ENCODE results near the gene ZNF496.
A peak's percentile ranks its signal among the peaks of the same experiment; 100 is the strongest.

ZNF496 gene

DNA sequence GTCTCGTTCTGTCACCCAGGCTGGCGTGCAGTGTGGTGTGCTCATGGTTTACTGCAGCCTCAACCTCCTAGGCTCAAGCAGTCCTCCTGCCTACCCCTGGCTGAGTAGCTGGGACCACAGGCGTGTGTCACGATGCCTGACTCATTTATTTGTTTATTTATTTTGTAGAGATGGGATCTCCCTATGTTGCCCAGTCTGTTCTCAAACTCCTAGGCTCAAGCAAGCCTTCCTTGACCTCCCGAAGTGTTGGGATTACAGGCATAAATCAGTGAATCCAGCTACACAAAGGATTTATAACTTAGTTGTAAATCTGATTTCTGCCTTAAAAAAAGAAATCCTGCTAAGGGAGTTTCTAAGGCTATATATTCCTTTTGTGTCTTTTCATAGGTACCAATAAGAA is 30.5 kb upstream of the ZNF496 start:
- no peak overlapping the region for H3K4me3 ChIP-seq (ENCODE audit: low read length)
- no peak for DNase-seq (ENCODE audit: low read depth)
- TF ChIP-seq, protein P1, sequence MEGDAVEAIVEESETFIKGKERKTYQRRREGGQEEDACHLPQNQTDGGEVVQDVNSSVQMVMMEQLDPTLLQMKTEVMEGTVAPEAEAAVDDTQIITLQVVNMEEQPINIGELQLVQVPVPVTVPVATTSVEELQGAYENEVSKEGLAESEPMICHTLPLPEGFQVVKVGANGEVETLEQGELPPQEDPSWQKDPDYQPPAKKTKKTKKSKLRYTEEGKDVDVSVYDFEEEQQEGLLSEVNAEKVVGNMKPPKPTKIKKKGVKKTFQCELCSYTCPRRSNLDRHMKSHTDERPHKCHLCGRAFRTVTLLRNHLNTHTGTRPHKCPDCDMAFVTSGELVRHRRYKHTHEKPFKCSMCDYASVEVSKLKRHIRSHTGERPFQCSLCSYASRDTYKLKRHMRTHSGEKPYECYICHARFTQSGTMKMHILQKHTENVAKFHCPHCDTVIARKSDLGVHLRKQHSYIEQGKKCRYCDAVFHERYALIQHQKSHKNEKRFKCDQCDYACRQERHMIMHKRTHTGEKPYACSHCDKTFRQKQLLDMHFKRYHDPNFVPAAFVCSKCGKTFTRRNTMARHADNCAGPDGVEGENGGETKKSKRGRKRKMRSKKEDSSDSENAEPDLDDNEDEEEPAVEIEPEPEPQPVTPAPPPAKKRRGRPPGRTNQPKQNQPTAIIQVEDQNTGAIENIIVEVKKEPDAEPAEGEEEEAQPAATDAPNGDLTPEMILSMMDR (conservative IDR thresholded peaks at IDR 0.05; ENCODE audit: low read length), result no peak

DNA sequence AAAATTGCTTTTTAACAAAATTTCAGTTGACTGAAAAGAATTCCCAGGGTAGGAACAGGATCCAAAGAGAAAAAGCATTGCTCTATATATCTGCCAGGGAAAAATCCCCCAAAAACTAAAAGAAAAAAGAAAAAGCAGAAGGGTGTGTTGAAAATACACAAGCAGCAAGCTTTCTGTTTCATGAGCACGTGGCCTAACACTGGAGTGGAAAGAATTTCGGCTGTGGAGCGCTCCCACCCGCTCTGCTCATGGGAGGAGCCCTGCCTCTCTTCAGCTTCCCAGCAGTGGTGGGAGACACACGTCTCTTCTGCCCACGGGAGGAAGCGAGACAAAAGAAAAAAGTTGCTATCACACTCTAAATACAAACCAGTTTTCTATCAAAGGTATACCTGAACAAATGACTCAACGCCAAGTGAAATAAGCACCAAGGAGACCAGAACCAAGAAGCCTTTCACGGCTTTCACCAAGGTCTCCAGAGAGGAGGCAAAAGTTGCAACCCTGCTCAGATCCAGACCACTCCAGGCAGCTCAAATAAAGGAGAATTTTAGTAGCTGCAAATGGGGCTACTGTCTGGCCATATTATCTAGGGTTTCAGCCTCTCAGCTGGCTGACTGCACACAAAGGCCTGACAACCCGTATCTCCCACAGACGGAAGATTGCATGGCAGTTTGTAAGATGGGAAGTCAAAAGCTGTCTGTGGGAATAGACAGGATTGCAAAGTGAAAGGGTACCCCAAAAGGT is 29.5 kb upstream of the ZNF496 start:
- TF ChIP-seq, protein P1 (conservative IDR thresholded peaks at IDR 0.05; ENCODE audit: low read length), result no peak
- DNase-seq (ENCODE audit: low read depth), result peak; percentile 47
- no peak overlapping the region; the same call in 1 of the 2 replicates for H3K4me3 ChIP-seq (ENCODE audit: low read length)

DNA sequence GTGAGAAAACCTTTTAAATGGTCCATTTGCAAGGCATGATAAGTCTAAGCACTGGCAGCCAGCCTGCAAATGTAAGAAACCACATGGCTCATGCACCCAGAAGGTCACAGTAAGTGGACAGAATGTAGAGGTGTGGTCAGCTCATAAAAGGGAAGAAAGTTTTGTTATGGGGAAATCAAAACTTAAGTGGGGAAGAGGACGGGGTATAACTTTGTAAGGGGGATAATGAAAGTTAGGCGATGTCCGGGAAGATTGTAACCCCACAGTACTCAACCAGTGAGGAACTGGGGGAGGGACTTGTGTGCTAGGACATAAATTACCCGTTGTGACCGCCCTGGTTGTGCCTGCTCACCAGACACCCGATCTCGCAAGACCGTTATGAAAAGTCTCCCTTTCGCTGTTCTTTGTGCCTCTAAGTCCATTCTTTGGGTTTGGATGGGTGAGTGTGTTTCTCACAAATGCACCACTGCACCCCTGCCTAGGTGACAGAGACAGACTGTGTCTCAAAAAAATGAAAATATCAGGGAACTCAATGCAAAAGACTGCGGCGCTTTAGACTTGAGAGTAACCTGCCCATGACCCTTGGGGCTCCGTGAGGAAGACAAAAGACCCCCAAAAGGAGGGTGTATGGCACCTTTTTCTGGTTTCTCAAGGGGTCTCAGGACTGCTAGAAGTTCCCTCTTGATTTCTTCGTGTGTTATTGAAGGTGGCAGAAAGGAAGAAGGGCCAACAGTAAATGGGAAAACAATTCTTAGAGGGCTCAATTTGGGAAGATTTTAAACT is 28.6 kb upstream of the ZNF496 start:
- peak overlapping the region; percentile 1 for H3K4me3 ChIP-seq (ENCODE audit: low read length)
- DNase-seq (ENCODE audit: low read depth), result peak; percentile 43
- TF ChIP-seq, protein P1 (conservative IDR thresholded peaks at IDR 0.05; ENCODE audit: low read length), result no peak

DNA sequence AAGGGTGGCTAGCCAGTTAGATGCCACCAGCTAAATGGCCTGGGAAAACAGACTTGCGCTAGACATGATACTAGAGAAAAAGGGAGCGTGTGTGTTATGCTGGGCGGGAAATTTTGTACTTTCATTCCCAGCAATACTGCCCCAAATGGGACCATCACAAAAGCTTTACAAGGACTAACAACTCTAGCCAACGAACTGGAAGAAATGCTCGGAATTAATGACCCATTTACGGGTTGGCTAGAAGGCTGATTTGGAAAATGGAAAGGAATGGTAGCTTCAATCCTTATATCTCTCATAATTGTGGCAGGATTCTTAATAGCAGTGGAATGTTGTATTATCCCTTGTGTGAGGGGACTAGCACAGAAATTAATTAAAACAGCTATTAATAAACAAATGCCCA is 27.9 kb upstream of the ZNF496 start:
- DNase-seq (ENCODE audit: low read depth), result no peak
- no peak overlapping the region for H3K4me3 ChIP-seq (ENCODE audit: low read length)
- TF ChIP-seq, protein P1 (conservative IDR thresholded peaks at IDR 0.05; ENCODE audit: low read length), result no peak

DNA sequence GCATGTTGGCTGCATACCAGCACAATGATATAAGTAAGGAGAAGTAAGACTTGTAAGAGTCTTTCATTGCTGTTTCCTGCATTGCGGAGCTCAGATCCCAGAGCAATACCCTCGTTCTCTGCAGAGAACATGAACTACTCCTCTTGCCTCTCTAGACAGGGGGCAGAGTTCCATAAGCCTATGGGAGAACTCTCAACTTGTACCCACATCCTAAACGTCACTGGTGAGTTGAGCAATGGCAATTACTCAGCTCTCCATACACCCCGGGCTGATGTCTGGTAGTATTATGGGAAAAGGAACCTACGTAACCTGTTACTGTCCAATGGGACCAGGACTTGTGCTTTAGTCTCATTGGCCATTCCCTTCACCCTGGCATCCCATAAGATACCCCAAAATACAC is 27.3 kb upstream of the ZNF496 start:
- DNase-seq (ENCODE audit: low read depth), result no peak
- TF ChIP-seq, protein P1 (conservative IDR thresholded peaks at IDR 0.05; ENCODE audit: low read length), result no peak
- H3K4me3 ChIP-seq (ENCODE audit: low read length), result no peak overlapping the region

DNA sequence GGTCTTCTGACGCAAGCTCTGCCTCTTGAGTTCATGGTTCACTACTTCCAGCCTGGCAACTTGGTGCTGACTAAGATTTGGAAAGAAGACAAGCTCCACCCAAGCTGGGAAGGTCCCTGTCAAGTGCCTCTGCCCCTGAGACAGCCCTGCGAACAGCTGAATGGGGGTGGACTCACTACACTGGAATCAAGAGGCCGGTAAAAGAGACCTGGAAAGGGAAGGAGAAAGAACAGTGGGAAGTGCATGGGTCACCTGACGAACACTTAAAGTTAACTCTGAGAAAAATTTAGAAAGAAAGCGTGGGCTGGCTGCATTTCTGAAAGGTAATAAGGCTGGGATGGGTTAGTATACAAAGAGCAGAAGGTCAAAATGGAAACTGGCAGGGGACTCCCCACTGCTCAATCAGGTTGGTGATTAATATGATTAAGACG is 26.1 kb upstream of the ZNF496 start:
- no peak overlapping the region for H3K4me3 ChIP-seq (ENCODE audit: low read length)
- TF ChIP-seq, protein P1 (conservative IDR thresholded peaks at IDR 0.05; ENCODE audit: low read length), result no peak
- DNase-seq (ENCODE audit: low read depth), result peak; percentile 37
